Endometrium (tissue), 2 donors: ENCODE measurements around the gene LTB4R.

ENCODE experiments used
- FAIRE-seq: peaks from 2 replicates; lab custom pipeline; 2012; peaks lifted over from hg19 to GRCh38; lab: Jason Lieb, UNC
- donor health status: control.
- donor health status: control.

Gene LTB4R

GRCh38 chr14:24278424-24278823 lies 32.9 kb upstream of the LTB4R start:
- FAIRE-seq: no peak

- no peak for FAIRE-seq
Measured at GRCh38 chr14:24279301-24280186, 31.8 kb upstream of the LTB4R start.

GRCh38 chr14:24280797-24281460 lies 30.4 kb upstream of the LTB4R start:
- FAIRE-seq: no peak

- FAIRE-seq: no peak
Measured at GRCh38 chr14:24281636-24282035, 29.7 kb upstream of the LTB4R start.

GRCh38 chr14:24282736-24283135 lies 28.6 kb upstream of the LTB4R start:
- FAIRE-seq: no peak

GRCh38 chr14:24283796-24284460 lies 27.4 kb upstream of the LTB4R start:
- FAIRE-seq: no peak

- no peak for FAIRE-seq
Measured at GRCh38 chr14:24284501-24285035, 26.7 kb upstream of the LTB4R start.

- FAIRE-seq: no peak
Measured at GRCh38 chr14:24285351-24285750, 26.0 kb upstream of the LTB4R start.

GRCh38 chr14:24286996-24287395 lies 24.3 kb upstream of the LTB4R start:
- no peak for FAIRE-seq

GRCh38 chr14:24289649-24290280 lies 21.5 kb upstream of the LTB4R start:
- no peak for FAIRE-seq

- FAIRE-seq: no peak
Measured at GRCh38 chr14:24290746-24291145, 20.6 kb upstream of the LTB4R start.

- no peak for FAIRE-seq
Measured at GRCh38 chr14:24291446-24292117, 19.7 kb upstream of the LTB4R start.

GRCh38 chr14:24292118-24292807 lies 19.0 kb upstream of the LTB4R start:
- no peak for FAIRE-seq

GRCh38 chr14:24293525-24293924 lies 17.8 kb upstream of the LTB4R start:
- FAIRE-seq: no peak

GRCh38 chr14:24296341-24297157 lies 14.8 kb upstream of the LTB4R start:
- no peak for FAIRE-seq

- FAIRE-seq: no peak
Measured at GRCh38 chr14:24297190-24297964, 13.9 kb upstream of the LTB4R start.

- FAIRE-seq: no peak
Measured at GRCh38 chr14:24298892-24299254, 12.4 kb upstream of the LTB4R start.

- peak; percentile 12 for FAIRE-seq
Measured at GRCh38 chr14:24299255-24300191, 11.8 kb upstream of the LTB4R start, which contains the start of the genes DHRS1 and NOP9. TSS of gene DHRS1 (minus strand) at chr14:24299780. CDS start at chr14:24299106, 674 bp downstream. TSS of gene NOP9 (plus strand) at chr14:24299850. CDS start at chr14:24299955, 105 bp downstream.
